Effector memory CD4-positive, alpha-beta T cell (primary cell): ENCODE data around the gene SCN1B.

Experiments used
- DNase-seq, 3 donors: peaks; one replicate each; pipeline ENCODE4 v3.0.0-alpha.2; 2020
- H3K27ac ChIP-seq: 2 replicates; pipeline ENCODE4 v1.7.0; 2013; ENCODE audit warnings: mild to moderate bottlenecking, low read length, moderate library complexity; ENCODE audit not compliant: insufficient read depth, poor library complexity, severe bottlenecking
- H3K27me3 ChIP-seq: replicated peaks from 2 replicates; pipeline ENCODE4 v1.7.0; 2013; ENCODE audit warnings: mild to moderate bottlenecking, low read length; ENCODE audit not compliant: insufficient read depth, control insufficient read depth, poor library complexity, severe bottlenecking
- H3K36me3 ChIP-seq: 2 replicates; pipeline ENCODE4 v1.7.0; 2013; ENCODE audit warnings: mild to moderate bottlenecking, low read length, moderate library complexity; ENCODE audit not compliant: control insufficient read depth, insufficient read depth
- H3K4me1 ChIP-seq: 2 replicates; pipeline ENCODE4 v1.7.0; 2013; ENCODE audit warnings: low read length, mild to moderate bottlenecking; ENCODE audit not compliant: control insufficient read depth, insufficient read depth, poor library complexity, severe bottlenecking
- H3K4me3 ChIP-seq: 2 replicates; pipeline ENCODE4 v1.7.0; 2013; ENCODE audit warnings: low read length, low read depth, mild to moderate bottlenecking; ENCODE audit not compliant: insufficient read depth, poor library complexity, severe bottlenecking
- H3K9me3 ChIP-seq: 2 replicates; pipeline ENCODE4 v1.7.0; 2013; ENCODE audit warnings: mild to moderate bottlenecking, low read length, moderate library complexity; ENCODE audit not compliant: control insufficient read depth

SCN1B gene

DNA sequence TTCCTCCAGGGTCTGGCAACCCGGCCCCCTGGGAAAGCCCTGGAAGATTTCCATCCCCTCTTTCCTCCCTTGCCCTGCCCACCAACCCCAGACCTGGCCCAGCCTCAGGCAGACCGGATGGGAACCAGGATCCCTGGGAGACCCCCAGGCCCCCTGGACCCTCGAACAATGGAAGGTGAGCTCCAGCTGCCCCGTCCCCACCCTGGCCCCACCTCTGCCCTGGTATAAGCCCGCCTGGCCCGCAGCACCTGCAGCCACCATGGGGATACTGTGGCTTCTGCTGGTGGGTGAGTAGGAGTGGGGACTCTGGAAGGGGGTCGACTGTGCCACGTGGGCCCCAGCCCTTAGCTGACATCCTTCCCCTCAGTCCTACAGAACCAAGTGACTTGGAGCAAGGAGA is 43.7 kb downstream of the SCN1B start:
- Histone ChIP-seq H3K4me1 (no peaks in the 10 kb centered on the region), H3K27ac (no peak overlapping the region), H3K9me3 (no peaks in the 10 kb centered on the region), H3K27me3 (no peaks in the 10 kb centered on the region), H3K4me3 (no peak overlapping the region), H3K36me3 (no peaks in the 10 kb centered on the region)
- no peak for DNase-seq

DNA sequence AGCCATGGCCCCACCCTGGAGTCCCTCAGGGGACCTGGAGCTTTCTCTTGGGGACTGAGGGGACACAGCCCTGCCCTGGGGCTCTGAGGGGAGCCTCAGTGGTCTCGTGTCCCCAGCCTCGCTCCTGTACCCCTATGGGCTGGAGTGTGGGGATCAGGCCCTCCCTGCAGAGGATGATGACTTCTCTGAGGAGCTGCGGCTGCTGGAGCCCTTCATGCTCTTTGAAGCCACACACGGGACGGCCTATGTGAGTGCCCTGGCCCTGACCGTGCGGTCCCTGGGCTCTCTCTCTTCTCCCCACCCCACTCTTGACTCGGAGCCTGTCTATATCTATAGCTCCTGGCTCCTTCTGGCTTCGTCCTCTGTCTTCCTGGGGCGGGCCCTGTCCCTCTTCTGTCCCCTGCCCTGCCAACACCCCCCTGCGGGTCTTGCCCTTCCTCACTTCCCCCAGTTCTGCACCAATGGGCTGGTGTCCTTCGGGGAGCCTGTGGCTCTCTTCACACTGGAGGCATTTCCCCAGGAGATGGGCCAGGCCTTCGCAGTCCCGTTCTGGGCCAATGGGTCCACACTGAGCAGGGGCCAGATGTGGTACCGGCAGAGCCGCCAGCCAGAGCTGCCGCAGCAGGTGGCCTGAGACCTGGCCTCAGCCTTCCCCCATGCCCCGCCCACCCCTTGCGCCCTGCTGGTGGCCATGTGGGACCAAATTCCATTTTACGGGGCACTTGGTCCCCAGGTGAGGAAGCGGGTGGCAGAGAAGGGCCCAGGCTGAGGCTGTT is 44.3 kb downstream of the SCN1B start:
- Histone ChIP-seq H3K4me3 (no peak overlapping the region), H3K9me3 (no peaks in the 10 kb centered on the region), H3K36me3 (no peaks in the 10 kb centered on the region), H3K4me1 (no peaks in the 10 kb centered on the region), H3K27ac (no peak overlapping the region), H3K27me3 (no peaks in the 10 kb centered on the region)
- no peak for DNase-seq

DNA sequence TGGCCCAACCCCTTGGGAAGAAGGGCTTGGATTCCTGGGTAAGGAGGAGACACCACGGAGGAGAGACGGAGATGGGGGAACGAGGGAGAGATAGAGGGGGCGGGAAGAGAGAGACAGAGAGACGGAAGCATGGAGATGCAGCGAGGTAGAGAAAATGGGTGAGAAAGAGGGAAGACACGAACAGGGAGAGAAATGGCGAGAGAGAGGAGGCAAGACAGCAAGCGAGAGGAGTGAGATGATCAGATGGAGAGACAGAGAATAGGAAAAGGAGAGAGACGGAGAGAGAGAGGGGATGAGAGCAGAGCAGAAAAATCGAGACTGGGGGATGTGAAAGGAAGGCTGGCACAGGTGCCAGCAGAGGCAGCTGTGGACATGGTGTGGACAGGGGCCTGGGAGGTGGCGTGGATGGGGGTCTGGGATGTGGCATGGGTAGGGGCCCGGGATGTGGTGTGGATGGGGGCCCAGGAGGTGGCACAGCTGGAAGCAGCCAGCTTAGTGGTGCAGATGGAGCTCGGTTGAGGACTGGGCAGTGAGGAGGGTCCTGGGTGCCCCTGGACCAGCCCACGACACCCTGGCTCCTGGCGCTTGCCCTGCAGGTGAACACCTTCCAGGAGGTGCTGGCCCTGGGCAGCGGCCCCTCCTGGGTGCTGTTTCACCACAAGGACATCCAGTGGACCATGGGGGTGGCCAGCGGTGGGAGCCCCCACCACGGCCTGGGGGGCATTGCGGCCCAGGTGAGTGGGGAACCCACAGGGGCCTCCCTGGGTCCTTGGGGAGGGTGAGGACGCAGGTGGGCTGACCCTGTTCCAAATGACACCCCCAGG is 45.1 kb downstream of the SCN1B start:
- H3K27ac ChIP-seq = no peak overlapping the region
- H3K4me1 ChIP-seq = no peaks in the 10 kb centered on the region
- no peaks in the 10 kb centered on the region for H3K9me3 ChIP-seq
- DNase-seq = no peak
- H3K27me3 ChIP-seq = no peaks in the 10 kb centered on the region
- H3K36me3 ChIP-seq = no peaks in the 10 kb centered on the region
- no peak overlapping the region for H3K4me3 ChIP-seq

- H3K27me3 ChIP-seq = no peaks in the 10 kb centered on the region
- H3K27ac ChIP-seq = no peak overlapping the region
- no peak overlapping the region for H3K4me3 ChIP-seq
- DNase-seq = no peak
- H3K9me3 ChIP-seq = no peaks in the 10 kb centered on the region
- no peaks in the 10 kb centered on the region for H3K36me3 ChIP-seq
- no peaks in the 10 kb centered on the region for H3K4me1 ChIP-seq
Measured at GRCh38 chr19:35076026-35076370, 45.7 kb downstream of the SCN1B start.

- no peak for DNase-seq
- no peaks in the 10 kb centered on the region for H3K4me1 ChIP-seq
- H3K27me3 ChIP-seq = no peaks in the 10 kb centered on the region
- H3K4me3 ChIP-seq = no peak overlapping the region
- no peak overlapping the region for H3K27ac ChIP-seq
- no peaks in the 10 kb centered on the region for H3K9me3 ChIP-seq
- H3K36me3 ChIP-seq = no peaks in the 10 kb centered on the region
Measured at GRCh38 chr19:35076657-35077056, 46.4 kb downstream of the SCN1B start.

DNA sequence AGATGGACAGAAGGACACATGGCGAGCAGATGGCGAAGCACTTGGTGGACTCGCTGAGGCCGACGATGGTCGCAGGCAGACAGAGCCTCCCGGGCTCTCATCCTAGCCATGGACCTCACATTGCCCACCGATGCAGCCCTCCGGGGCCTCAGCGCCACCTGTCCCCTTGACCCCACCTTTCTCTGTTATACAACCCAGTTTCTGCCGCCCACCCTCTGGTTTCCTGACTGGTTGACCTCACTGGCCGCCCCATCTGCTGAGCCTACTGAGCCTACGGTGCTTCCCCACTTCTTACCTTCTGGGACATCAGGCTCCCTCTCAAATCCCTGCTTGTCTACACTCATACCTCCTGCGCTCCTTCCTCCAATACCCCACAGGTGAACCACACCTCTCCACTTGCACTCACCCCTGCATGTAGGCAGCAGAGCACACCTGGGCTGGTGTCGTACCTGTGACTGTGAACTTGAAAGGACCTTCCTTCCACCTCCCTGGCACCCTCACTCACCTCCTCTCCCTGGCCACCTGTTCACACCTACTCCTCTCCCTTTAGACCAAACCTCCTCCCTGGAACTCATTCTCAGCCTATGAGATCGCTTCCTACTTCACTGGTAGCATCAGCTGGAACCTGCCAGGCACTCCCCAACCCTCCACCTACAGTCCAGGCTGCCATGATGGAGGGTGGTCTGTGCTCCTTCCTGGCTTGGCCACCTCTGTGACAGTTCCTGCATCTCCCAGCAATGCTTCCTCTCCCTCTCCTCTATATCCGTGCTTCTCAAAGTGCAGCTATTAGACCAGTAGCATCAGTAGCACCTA is 47.3 kb downstream of the SCN1B start:
- Histone ChIP-seq H3K9me3 (no peaks in the 10 kb centered on the region), H3K27me3 (no peaks in the 10 kb centered on the region), H3K4me1 (no peaks in the 10 kb centered on the region), H3K27ac (no peak overlapping the region), H3K36me3 (no peaks in the 10 kb centered on the region), H3K4me3 (no peak overlapping the region)
- DNase-seq = no peak

GRCh38 chr19:35079826-35080225 is 49.6 kb downstream of the SCN1B start:
- H3K9me3 ChIP-seq = no peaks in the 10 kb centered on the region
- no peak overlapping the region for H3K27ac ChIP-seq
- no peaks in the 10 kb centered on the region for H3K4me1 ChIP-seq
- no peaks in the 10 kb centered on the region for H3K27me3 ChIP-seq
- H3K36me3 ChIP-seq = no peaks in the 10 kb centered on the region
- DNase-seq = no peak
- no peak overlapping the region for H3K4me3 ChIP-seq

- DNase-seq = no peak
- H3K9me3 ChIP-seq = no peaks in the 10 kb centered on the region
- H3K27ac ChIP-seq = no peak overlapping the region
- no peaks in the 10 kb centered on the region for H3K36me3 ChIP-seq
- H3K4me1 ChIP-seq = no peaks in the 10 kb centered on the region
- no peaks in the 10 kb centered on the region for H3K27me3 ChIP-seq
- H3K4me3 ChIP-seq = no peak overlapping the region
Measured at GRCh38 chr19:35080613-35081170, 50.4 kb downstream of the SCN1B start.

- Histone ChIP-seq H3K4me1 (no peaks in the 10 kb centered on the region), H3K27ac (no peak overlapping the region), H3K9me3 (no peaks in the 10 kb centered on the region), H3K4me3 (no peak overlapping the region), H3K36me3 (no peaks in the 10 kb centered on the region), H3K27me3 (no peaks in the 10 kb centered on the region)
- no peak for DNase-seq
Measured at GRCh38 chr19:35081201-35081600, 50.9 kb downstream of the SCN1B start.
